GM10266 (cell line): Measurements from ENCODE around the gene POU6F2.

Experiments
- DNase-seq: peaks from one replicate; pipeline ENCODE4 v3.0.0; 2012; ENCODE audit errors: extremely low spot score
- TF ChIP-seq, protein P1 (sequence below): IDR thresholded peaks from 2 replicates; pipeline ENCODE4 v1.5.1; 2012; ENCODE audit warnings: mild to moderate bottlenecking, low read depth; ENCODE audit not compliant: control insufficient read depth, insufficient read depth; ENCODE audit errors: missing control alignments

The POU6F2 gene

DNA sequence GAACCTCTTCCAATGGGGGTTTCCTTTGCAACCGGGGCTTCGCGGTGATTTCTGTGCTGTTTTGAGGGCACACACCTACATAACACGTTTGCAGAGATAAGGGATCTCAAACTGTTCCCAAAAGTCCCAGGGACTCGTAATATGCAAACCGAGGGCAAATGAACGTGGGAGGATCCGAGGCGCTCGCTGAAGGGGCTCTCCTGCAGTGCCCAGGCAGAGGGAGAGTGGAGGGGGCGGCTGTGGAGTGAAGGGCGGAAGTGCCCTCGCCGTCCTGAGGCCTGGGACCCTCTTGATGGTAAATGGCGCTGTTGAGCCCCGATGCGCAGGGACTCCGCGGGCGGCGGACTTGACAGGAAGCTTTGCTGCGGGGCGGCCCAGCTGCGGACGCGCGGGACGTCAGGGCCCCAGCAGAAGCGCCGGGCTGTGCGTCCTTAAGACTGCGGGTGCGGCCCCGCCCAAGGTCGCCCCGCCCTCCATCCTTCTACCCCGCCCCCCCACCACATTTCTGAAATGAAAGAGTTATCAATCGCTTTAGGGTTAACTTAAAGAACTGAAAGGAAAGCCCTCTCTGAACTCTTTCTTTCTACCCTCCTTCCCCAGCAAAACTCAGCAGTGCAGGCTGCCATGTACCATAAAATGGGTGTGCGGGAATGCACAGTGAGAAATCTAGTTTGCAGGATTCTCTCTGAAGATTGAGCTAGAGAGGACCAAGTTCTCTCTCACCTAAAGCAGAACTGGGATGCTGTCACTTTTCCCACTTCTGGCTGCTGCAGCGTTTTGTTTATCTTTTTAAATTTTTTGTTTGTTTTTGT, 436.7 kb downstream of the POU6F2 start:
- TF ChIP-seq, protein P1, sequence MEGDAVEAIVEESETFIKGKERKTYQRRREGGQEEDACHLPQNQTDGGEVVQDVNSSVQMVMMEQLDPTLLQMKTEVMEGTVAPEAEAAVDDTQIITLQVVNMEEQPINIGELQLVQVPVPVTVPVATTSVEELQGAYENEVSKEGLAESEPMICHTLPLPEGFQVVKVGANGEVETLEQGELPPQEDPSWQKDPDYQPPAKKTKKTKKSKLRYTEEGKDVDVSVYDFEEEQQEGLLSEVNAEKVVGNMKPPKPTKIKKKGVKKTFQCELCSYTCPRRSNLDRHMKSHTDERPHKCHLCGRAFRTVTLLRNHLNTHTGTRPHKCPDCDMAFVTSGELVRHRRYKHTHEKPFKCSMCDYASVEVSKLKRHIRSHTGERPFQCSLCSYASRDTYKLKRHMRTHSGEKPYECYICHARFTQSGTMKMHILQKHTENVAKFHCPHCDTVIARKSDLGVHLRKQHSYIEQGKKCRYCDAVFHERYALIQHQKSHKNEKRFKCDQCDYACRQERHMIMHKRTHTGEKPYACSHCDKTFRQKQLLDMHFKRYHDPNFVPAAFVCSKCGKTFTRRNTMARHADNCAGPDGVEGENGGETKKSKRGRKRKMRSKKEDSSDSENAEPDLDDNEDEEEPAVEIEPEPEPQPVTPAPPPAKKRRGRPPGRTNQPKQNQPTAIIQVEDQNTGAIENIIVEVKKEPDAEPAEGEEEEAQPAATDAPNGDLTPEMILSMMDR: peak; percentile 29
- DNase-seq: peak; percentile 58

DNA sequence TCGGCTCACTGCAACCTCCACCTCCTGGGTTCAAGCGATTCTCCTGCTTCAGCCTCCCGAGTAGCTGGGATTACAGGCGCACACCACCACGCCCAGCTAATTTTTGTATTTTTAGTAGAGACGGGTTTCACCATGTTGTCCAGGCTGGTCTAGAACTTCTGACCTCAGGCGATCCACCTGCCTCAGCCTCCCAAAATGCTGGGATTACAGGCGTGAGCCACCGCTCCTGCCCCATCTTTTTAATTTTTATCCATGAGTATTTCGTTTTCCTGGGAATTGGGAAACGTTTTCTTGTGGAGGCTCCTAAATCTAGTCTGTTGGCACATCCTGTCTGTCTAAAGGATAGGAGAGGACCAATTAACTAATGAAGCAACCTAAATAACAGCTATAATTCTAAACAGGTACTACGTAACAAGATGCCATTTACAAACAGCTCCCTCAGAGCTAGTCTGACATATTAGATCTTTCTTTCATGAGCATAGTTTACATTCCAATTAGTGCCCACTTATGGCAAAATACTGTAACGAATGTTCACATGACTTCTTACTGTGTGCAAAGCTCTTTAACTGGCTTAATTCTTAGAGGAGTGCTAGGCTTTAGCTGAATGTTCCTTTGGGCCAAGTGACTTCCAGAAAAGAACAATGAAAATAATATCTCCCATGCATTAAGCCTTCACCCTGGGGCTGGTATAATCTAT, 437.5 kb downstream of the POU6F2 start:
- TF ChIP-seq, protein P1: no peak
- no peak for DNase-seq

GRCh38 chr7:39416866-39417265, 439.2 kb downstream of the POU6F2 start:
- no peak for DNase-seq
- TF ChIP-seq, protein P1: no peak

GRCh38 chr7:39417642-39418041, 439.9 kb downstream of the POU6F2 start:
- TF ChIP-seq, protein P1: no peak
- DNase-seq: no peak

DNA sequence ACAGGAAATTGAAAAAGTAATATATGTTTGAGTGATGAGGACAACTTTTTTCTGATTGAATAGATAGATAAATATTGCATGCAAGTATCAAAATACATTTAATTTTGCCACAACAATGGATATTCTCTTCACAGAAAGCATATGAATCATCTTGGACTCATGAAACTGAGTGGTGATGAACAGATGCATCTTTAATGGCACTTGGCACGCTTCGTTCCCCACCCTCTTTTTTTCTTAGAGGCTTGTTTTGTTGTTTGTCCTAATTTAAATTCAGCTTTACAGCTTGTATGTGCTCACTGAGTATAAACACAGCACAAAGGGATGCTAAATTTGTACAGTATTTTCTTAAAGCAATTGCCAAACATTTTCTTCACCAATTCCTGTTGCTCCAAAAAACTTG, 443.5 kb downstream of the POU6F2 start:
- TF ChIP-seq, protein P1: no peak
- no peak for DNase-seq

GRCh38 chr7:39421661-39422060, 444.0 kb downstream of the POU6F2 start:
- no peak for DNase-seq
- TF ChIP-seq, protein P1: no peak

GRCh38 chr7:39428221-39428620, 450.5 kb downstream of the POU6F2 start:
- TF ChIP-seq, protein P1: no peak
- no peak for DNase-seq
